ENCODE results near the gene CLEC1A. TPM values are rescaled to one million over a fixed set of nuclear protein-coding genes. Genes with fewer than 3 reads are reported as not detected.
"Not testable (repeated sequence)": the region's sequence is repeated elsewhere in the genome, so short reads cannot be mapped to it uniquely, and the experiment has no call there.

CLEC1A gene
- total RNA-seq, 4 donors from 2014 or later, result 2.3 to 16.7 (median 7.1) TPM

DNA sequence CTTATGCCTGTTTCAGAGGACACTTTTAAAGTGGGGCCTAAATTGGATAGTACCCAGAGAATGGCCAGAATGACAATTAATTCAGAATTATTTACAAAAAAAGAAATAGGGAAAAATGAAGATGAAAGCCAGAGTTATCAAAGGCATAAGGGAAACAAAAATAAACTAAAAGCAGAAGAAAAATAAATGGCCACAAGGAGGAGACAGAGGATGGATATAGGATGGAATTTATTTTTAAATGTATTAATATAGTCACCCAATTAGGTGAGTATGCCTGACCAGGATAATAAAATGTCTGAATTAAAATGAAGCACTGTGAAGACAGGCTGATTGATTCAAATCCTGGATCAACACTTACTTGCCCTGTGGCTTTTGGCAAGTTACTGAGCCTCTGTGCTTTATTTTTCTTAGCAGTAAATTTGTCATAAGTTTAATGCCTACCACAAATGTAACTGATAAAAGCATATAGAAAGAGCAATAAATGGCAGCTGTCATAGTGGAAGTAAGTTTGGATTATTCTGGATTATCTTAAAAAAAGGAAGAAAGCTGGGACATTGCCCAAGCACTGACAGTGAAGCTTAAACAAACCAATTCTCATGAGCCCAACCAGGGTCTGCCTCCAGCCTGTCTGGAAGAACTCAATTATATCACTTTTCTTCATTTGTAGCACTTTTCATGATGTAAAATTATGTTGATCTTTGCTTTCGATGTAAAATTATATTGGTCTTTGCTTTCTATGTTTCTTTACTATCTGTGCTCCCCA, 64.8 kb downstream of the CLEC1A start:
- no peak for DNase-seq (ENCODE audit: low spot score)
- TF ChIP-seq, protein P1, sequence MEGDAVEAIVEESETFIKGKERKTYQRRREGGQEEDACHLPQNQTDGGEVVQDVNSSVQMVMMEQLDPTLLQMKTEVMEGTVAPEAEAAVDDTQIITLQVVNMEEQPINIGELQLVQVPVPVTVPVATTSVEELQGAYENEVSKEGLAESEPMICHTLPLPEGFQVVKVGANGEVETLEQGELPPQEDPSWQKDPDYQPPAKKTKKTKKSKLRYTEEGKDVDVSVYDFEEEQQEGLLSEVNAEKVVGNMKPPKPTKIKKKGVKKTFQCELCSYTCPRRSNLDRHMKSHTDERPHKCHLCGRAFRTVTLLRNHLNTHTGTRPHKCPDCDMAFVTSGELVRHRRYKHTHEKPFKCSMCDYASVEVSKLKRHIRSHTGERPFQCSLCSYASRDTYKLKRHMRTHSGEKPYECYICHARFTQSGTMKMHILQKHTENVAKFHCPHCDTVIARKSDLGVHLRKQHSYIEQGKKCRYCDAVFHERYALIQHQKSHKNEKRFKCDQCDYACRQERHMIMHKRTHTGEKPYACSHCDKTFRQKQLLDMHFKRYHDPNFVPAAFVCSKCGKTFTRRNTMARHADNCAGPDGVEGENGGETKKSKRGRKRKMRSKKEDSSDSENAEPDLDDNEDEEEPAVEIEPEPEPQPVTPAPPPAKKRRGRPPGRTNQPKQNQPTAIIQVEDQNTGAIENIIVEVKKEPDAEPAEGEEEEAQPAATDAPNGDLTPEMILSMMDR (IDR thresholded peaks at IDR 0.05), result no peak
- no peak for ATAC-seq (ENCODE audit: low FRiP score)

DNA sequence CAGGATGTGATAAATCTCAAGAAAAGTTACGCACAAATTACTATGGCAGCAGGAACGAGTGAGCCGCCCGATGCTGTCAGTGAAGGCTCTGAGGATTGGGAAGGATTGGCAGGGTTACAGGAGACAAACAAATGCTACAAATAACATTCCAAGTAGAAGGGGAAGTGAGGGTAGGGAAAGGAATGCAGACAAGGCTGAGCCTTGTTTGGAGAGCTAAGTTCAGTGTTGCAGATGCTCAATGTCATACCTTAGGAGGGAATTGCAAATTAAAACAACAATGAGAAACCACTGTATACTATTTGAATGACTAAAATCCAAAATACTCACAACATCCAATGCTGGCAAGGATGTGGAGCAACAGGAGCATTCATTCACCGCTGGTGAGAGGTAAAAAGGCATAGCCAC, 67.0 kb downstream of the CLEC1A start:
- ATAC-seq (ENCODE audit: low FRiP score) (no peak), DNase-seq (ENCODE audit: low spot score) (no peak)
- TF ChIP-seq, protein P1 (IDR thresholded peaks at IDR 0.05), result no peak

DNA sequence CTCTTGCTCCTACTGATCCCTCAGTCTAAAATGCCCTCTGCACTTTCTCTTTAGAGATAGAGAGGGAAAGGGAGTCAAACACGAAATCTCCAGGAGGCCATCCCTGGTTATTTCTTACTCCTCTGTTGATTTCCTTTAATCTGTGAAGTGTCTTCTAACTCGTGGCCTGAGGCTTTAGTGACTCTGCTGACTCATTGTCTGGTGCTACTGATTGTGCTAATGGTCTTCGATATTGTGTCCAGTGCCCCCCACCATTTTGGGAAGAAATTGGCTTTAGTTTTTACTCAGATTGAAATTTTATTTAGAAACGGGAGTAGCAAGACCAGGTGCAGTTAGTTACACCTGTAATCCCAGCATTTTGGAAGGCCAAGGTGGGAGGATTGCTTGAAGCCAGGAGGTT, 67.5 kb downstream of the CLEC1A start:
- TF ChIP-seq, protein P1 (IDR thresholded peaks at IDR 0.05), result no peak
- DNase-seq (ENCODE audit: low spot score) (no peak), ATAC-seq (ENCODE audit: low FRiP score) (no peak)

DNA sequence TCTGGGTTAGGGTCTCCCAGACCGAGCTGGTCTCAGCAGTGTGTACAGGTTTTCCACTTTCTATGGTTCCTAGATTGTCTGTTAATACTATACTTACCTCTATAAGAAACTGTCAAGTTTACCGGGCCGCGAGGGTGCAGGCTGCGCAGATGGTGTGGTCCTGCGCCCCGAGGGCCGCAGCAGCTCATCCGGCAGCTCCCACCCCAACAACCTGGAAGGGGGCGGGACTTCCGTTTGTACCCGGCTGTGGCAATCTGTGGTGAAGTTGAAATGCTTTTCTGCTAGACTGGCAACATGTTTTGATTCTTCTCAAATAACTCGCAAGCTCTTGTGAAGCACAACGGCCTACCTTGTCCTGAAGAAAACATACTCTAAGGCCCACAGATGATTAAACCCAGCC, 68.3 kb downstream of the CLEC1A start, which contains the start of gene CLEC9A:
CLEC9A (plus strand) TSS at position 237 of the 400 bp plus-strand sequence. CDS start 22,006 bp downstream, outside the sequence.
- no peak for ATAC-seq (ENCODE audit: low FRiP score)
- DNase-seq (ENCODE audit: low spot score), result no peak
- TF ChIP-seq, protein P1 (IDR thresholded peaks at IDR 0.05), result no peak

DNA sequence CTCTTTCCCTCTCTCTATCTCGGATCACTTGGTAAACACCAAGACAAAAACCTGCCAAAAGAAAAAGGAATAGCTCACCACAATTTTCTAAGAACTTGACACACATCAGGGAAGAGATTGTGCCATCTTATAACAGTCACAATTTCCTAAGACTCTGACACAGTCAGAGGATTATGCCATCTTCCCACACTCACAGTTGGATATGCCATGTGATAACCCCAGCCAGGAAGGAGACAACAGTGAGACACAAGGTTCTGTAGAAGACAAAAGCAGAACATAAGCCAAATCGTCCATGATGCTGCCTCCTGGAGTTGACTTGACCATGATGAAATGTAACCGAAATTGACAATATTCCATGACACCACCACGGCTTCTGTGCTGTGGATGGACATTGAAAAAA, 71.1 kb downstream of the CLEC1A start:
- TF ChIP-seq, protein P1 (IDR thresholded peaks at IDR 0.05), result no peak
- ATAC-seq (ENCODE audit: low FRiP score) (no peak), DNase-seq (ENCODE audit: low spot score) (no peak)

DNA sequence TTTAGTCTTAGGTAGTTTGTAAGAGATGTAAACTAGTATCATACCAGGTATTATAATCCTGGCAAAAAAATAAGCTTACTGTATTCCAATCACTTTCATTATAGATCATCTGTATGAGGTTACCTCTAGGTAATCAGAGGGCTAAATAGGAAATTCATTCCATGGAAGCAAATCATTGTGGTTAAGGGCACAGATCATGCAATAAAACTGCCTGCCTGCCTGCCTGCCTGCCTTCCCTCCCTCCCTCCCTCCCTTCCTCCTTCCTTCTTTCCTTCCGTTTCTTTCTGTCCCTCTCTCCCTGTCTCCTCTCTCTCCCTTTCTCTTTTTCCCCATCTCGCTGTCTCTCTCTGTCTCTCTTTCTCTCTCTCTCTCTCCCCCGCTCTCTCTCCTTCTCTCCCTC, 71.5 kb downstream of the CLEC1A start:
- ATAC-seq (ENCODE audit: low FRiP score) (no peak), DNase-seq (ENCODE audit: low spot score) (no peak)
- TF ChIP-seq, protein P1 (IDR thresholded peaks at IDR 0.05), result no peak

DNA sequence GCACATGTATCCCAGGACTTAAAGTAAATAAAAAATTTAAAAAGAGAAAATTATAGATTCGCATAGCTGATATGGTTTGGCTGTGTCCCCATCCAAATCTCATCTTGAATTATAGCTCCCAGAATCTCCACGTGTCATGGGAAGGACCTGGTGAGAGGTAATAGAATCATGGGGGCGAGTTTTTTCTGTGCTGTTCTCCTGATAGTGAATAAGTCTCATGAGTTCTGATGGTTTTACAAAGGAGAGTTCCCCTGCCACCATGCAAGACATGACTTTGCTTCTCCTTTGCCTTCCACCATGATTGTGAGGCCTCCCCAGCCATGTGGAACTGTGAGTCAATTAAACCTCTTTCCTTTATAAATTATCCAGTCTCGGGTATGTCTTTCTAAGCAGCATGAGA, 72.1 kb downstream of the CLEC1A start:
- not testable (repeated sequence) for ATAC-seq (ENCODE audit: low FRiP score); DNase-seq (ENCODE audit: low spot score)
